Spleen (tissue), 11 donors: ENCODE results near the gene RINT1. TPM values are rescaled to one million over a fixed set of nuclear protein-coding genes. Genes with fewer than 3 reads are reported as not detected.
"Not testable (repeated sequence)": the region's sequence is repeated elsewhere in the genome, so short reads cannot be mapped to it uniquely, and the experiment has no call there.

Experiments
- DNase-seq: peaks from one replicate; pipeline ENCODE4 v3.0.0-alpha.2; 2020
- H3K27ac ChIP-seq, 8 donors: fragments of 200-600 bp; sonication (generic) in 7 of 8; 1 replicate in 4 of 8; 2 replicates in 4 of 8; pipeline versions ENCODE4 v1.5.0 to v1.8.0; 2016 to 2021; ENCODE audit warnings: inconsistent platforms in 4 of 8, mild to moderate bottlenecking in 4 of 8, moderate library complexity in 1 of 8
- H3K27me3 ChIP-seq, 7 donors: fragments of 200-600 bp; sonication (generic) in 6 of 7; replicated peaks in 1 of 7; 1 replicate in 4 of 7; 2 replicates in 3 of 7; pipeline versions ENCODE4 v1.5.0 to v1.8.0; 2016 to 2021; ENCODE audit warnings: inconsistent platforms in 3 of 7, mild to moderate bottlenecking in 1 of 7
- H3K36me3 ChIP-seq, 6 donors: fragments of 200-600 bp; sonication (generic) in 5 of 6; 1 replicate in 4 of 6; 2 replicates in 2 of 6; pipeline versions ENCODE4 v1.5.0 to v1.8.0; 2016 to 2021; ENCODE audit warnings: inconsistent platforms in 2 of 6
- H3K4me1 ChIP-seq, 6 donors: fragments of 200-600 bp; sonication (generic) in 5 of 6; 1 replicate in 3 of 6; 2 replicates in 3 of 6; pipeline versions ENCODE4 v1.5.0 to v1.8.0; 2016 to 2021; ENCODE audit warnings: inconsistent platforms in 3 of 6
- H3K4me3 ChIP-seq, 8 donors: fragments of 200-600 bp; sonication (generic) in 7 of 8; 1 replicate in 4 of 8; 2 replicates in 4 of 8; pipeline versions ENCODE4 v1.5.0 to v1.8.0; 2016 to 2021; ENCODE audit warnings: inconsistent platforms in 4 of 8, mild to moderate bottlenecking in 4 of 8, moderate library complexity in 2 of 8
- H3K9me3 ChIP-seq, 8 donors: fragments of 200-600 bp; sonication (generic) in 7 of 8; 1 replicate in 4 of 8; 2 replicates in 4 of 8; pipeline versions ENCODE4 v1.5.0 to v1.8.0; 2016 to 2021; ENCODE audit warnings: inconsistent platforms in 4 of 8
- CTCF ChIP-seq, 11 experiments: fragments of 200-600 bp in 7 of 11; fragments of 450-650 bp in 4 of 11; sonication (generic) in 4 of 11; IDR thresholded peaks in 8 of 11; conservative IDR thresholded peaks in 3 of 11; 1 replicate in 7 of 11; 2 replicates in 4 of 11; pipeline versions ENCODE4 v1.4.0 to v1.8.0; 2016 to 2021; ENCODE audit warnings: antibody characterized with exemption in 11 of 11, inconsistent platforms in 4 of 11, mild to moderate bottlenecking in 1 of 11
- POLR2A ChIP-seq, 3 donors: fragments of 450-650 bp; IDR thresholded peaks; one replicate each; pipeline ENCODE4 v1.5.1; 2017; ENCODE audit warnings: antibody characterized with exemption in 3 of 3, mild to moderate bottlenecking in 1 of 3
- POLR2AphosphoS5 ChIP-seq, 3 donors: sonication (generic); formaldehyde crosslinking; IDR thresholded peaks; one replicate each; pipeline ENCODE4 v1.5.1; 2017; ENCODE audit warnings: antibody characterized with exemption in 3 of 3
- WGBS, 5 donors: extraction: QIAGEN DNeasy Blood & Tissue Kit in 3 of 5; methylation state at CpG; one replicate each; pipeline versions ENCODE4 v1.1.5 to v1.1.7; 2013 to 2018; 5-methylcytosine and 5-hydroxymethylcytosine counted together
- intact Hi-C: fragments of 100-400 bp; cut with DNase I; formaldehyde crosslinking; loops from one replicate; pipeline ENCODE4 v1.15.0; 2023; ENCODE audit warnings: low total_unique reads
- polyA plus RNA-seq, 3 donors: library from polyadenylated mRNA; stranded (reverse); fragments of 200-250 nt; gene quantifications; one replicate each; pipeline ENCODE4 v1.2.1, GENCODE V29; 2013
- total RNA-seq, 7 donors: library from RNA; depleted of rRNA in 3 of 7; stranded (reverse); fragments of >200 nt in 3 of 7; fragmentation: NEBNext Ultra II Directional in 4 of 7; extraction: Animal tissue kit (Norgen Biotek cat#: 25700) in 4 of 7; gene quantifications; one replicate each; pipeline versions ENCODE4 v1.1.0 to v1.2.1, GENCODE V29; 2016 to 2021
- donor health status: healthy with polysubstance abuse.
- donor health status: DM: no; HTN: no; CAD: no; lungs with moderate emphysema.
- donor health status: DM: no; HTN: no; CAD: no.
- donor health status: Bipolar disorder and iron deficiency.
- donor health status: healthy.
- donor health status: DM: no; HTN: no; CAD: no.
- donor health status: DM: yes; HTN: yes; CAD: no.

The RINT1 gene
- total and polyA plus RNA-seq, 10 donors: 12.8 to 27.1 (median 21.3) TPM

- no peaks in the 10 kb centered on the region for H3K27me3 ChIP-seq
- H3K36me3 ChIP-seq: no peaks in the 10 kb centered on the region
- no peaks in the 10 kb centered on the region for H3K9me3 ChIP-seq
- no peak for TF ChIP-seq POLR2A (IDR thresholded peaks at IDR 0.05)
- TF ChIP-seq POLR2AphosphoS5 (IDR thresholded peaks at IDR 0.05): no peak
- no peak for TF ChIP-seq CTCF (IDR thresholded peaks at IDR 0.05 in 8 of 11, conservative IDR thresholded peaks at IDR 0.05 in 3 of 11)
- peaks cover 0 to 25% (median 17%) of the 10 kb centered on the region in 6 donors for H3K4me1 ChIP-seq
- no peak for DNase-seq
- intact Hi-C loops: no loop called here
- H3K27ac ChIP-seq: no peak overlapping the region
- 67 to 78% (median 76%) methylated on average over 4 of the region's 4 CpGs for WGBS, 5 donors
- no peak overlapping the region for H3K4me3 ChIP-seq
These were observed 7.2 kb upstream of the RINT1 start for GRCh38 chr7:105524840-105525239.

GRCh38 chr7:105527737-105528136 is 4.3 kb upstream of the RINT1 start:
- H3K36me3 ChIP-seq, H3K27ac ChIP-seq, DNase-seq, H3K9me3 ChIP-seq, intact Hi-C loops, H3K4me3 ChIP-seq, H3K27me3 ChIP-seq: not testable (repeated sequence)
- peaks cover 3 to 22% (median 14%) of the 10 kb centered on the region in 6 donors for H3K4me1 ChIP-seq
- WGBS, 5 donors: 89 to 98% (median 95%) methylated on average over 5 of the region's 5 CpGs

- WGBS, 5 donors: 93 to 98% (median 97%) methylated on average over 10 of the region's 10 CpGs
- DNase-seq: no peak
- TF ChIP-seq POLR2A (IDR thresholded peaks at IDR 0.05) (no peak), POLR2AphosphoS5 (IDR thresholded peaks at IDR 0.05) (no peak), CTCF (IDR thresholded peaks at IDR 0.05 in 8 of 11, conservative IDR thresholded peaks at IDR 0.05 in 3 of 11) (no peak)
- Histone ChIP-seq H3K4me1 (peaks cover 17 to 39% (median 35%) of the 10 kb centered on the region in 6 donors), H3K9me3 (no peaks in the 10 kb centered on the region), H3K36me3 (peaks cover 0 to 10% (median 0%) of the 10 kb centered on the region in 6 donors), H3K4me3 (no peak overlapping the region), H3K27ac (no peak overlapping the region), H3K27me3 (no peaks in the 10 kb centered on the region)
- intact Hi-C loops: no loop called here
These were observed 1.9 kb upstream of the RINT1 start for GRCh38 chr7:105530126-105530525.

- Histone ChIP-seq H3K4me3 (no peak overlapping the region), H3K36me3 (peaks cover 0 to 14% (median 0%) of the 10 kb centered on the region in 6 donors), H3K27me3 (no peaks in the 10 kb centered on the region), H3K9me3 (no peaks in the 10 kb centered on the region), H3K27ac (no peak overlapping the region), H3K4me1 (peaks cover 17 to 43% (median 35%) of the 10 kb centered on the region in 6 donors)
- no peak for TF ChIP-seq POLR2AphosphoS5 (IDR thresholded peaks at IDR 0.05)
- TF ChIP-seq POLR2A (IDR thresholded peaks at IDR 0.05): no peak
- intact Hi-C loops: no loop called here
- WGBS, 5 donors: 95 to 98% (median 97%) methylated on average over 18 to 20 of the region's 20 CpGs
- peak; percentile 78 for DNase-seq
These were observed 1.5 kb upstream of the RINT1 start for GRCh38 chr7:105530546-105530945.

GRCh38 chr7:105532709-105533460 is 884 bp downstream of the RINT1 start:
- H3K27me3 ChIP-seq: no peaks in the 10 kb centered on the region
- TF ChIP-seq POLR2A (IDR thresholded peaks at IDR 0.05) (no peak), CTCF (IDR thresholded peaks at IDR 0.05 in 8 of 11, conservative IDR thresholded peaks at IDR 0.05 in 3 of 11) (no peak), POLR2AphosphoS5 (IDR thresholded peaks at IDR 0.05) (no peak)
- H3K27ac ChIP-seq: peak overlapping the region in 7 of 8 donors; percentile 82 to 94 (median 91)
- peak overlapping the region; percentile 55 to 93 (median 82) for H3K4me3 ChIP-seq
- peaks cover 17 to 51% (median 35%) of the 10 kb centered on the region in 6 donors for H3K4me1 ChIP-seq
- H3K9me3 ChIP-seq: no peaks in the 10 kb centered on the region
- intact Hi-C loops: no loop called here
- no peak for DNase-seq
- 27 to 41% (median 38%) methylated on average over 12 of the region's 12 CpGs for WGBS, 5 donors
- H3K36me3 ChIP-seq: peaks cover 0 to 38% (median 17%) of the 10 kb centered on the region in 6 donors
